Spleen (tissue), 11 donors: Measurements from ENCODE around the gene TEKT2. TPM values are rescaled to one million over a fixed set of nuclear protein-coding genes. Genes with fewer than 3 reads are reported as not detected.

Source experiments
- DNase-seq: peaks from one replicate; pipeline ENCODE4 v3.0.0-alpha.2; 2020
- H3K27ac ChIP-seq, 8 donors: fragments of 200-600 bp; sonication (generic) in 7 of 8; 1 replicate in 4 of 8; 2 replicates in 4 of 8; pipeline versions ENCODE4 v1.5.0 to v1.8.0; 2016 to 2021; ENCODE audit warnings: inconsistent platforms in 4 of 8, mild to moderate bottlenecking in 4 of 8, moderate library complexity in 1 of 8
- H3K27me3 ChIP-seq, 7 donors: fragments of 200-600 bp; sonication (generic) in 6 of 7; replicated peaks in 1 of 7; 1 replicate in 4 of 7; 2 replicates in 3 of 7; pipeline versions ENCODE4 v1.5.0 to v1.8.0; 2016 to 2021; ENCODE audit warnings: inconsistent platforms in 3 of 7, mild to moderate bottlenecking in 1 of 7
- H3K36me3 ChIP-seq, 6 donors: fragments of 200-600 bp; sonication (generic) in 5 of 6; 1 replicate in 4 of 6; 2 replicates in 2 of 6; pipeline versions ENCODE4 v1.5.0 to v1.8.0; 2016 to 2021; ENCODE audit warnings: inconsistent platforms in 2 of 6
- H3K4me1 ChIP-seq, 6 donors: fragments of 200-600 bp; sonication (generic) in 5 of 6; 1 replicate in 3 of 6; 2 replicates in 3 of 6; pipeline versions ENCODE4 v1.5.0 to v1.8.0; 2016 to 2021; ENCODE audit warnings: inconsistent platforms in 3 of 6
- H3K4me3 ChIP-seq, 8 donors: fragments of 200-600 bp; sonication (generic) in 7 of 8; 1 replicate in 4 of 8; 2 replicates in 4 of 8; pipeline versions ENCODE4 v1.5.0 to v1.8.0; 2016 to 2021; ENCODE audit warnings: inconsistent platforms in 4 of 8, mild to moderate bottlenecking in 4 of 8, moderate library complexity in 2 of 8
- H3K9me3 ChIP-seq, 8 donors: fragments of 200-600 bp; sonication (generic) in 7 of 8; 1 replicate in 4 of 8; 2 replicates in 4 of 8; pipeline versions ENCODE4 v1.5.0 to v1.8.0; 2016 to 2021; ENCODE audit warnings: inconsistent platforms in 4 of 8
- CTCF ChIP-seq, 11 experiments: fragments of 200-600 bp in 7 of 11; fragments of 450-650 bp in 4 of 11; sonication (generic) in 4 of 11; IDR thresholded peaks in 8 of 11; conservative IDR thresholded peaks in 3 of 11; 1 replicate in 7 of 11; 2 replicates in 4 of 11; pipeline versions ENCODE4 v1.4.0 to v1.8.0; 2016 to 2021; ENCODE audit warnings: antibody characterized with exemption in 11 of 11, inconsistent platforms in 4 of 11, mild to moderate bottlenecking in 1 of 11
- POLR2A ChIP-seq, 3 donors: fragments of 450-650 bp; IDR thresholded peaks; one replicate each; pipeline ENCODE4 v1.5.1; 2017; ENCODE audit warnings: antibody characterized with exemption in 3 of 3, mild to moderate bottlenecking in 1 of 3
- POLR2AphosphoS5 ChIP-seq, 3 donors: sonication (generic); formaldehyde crosslinking; IDR thresholded peaks; one replicate each; pipeline ENCODE4 v1.5.1; 2017; ENCODE audit warnings: antibody characterized with exemption in 3 of 3
- WGBS, 5 donors: extraction: QIAGEN DNeasy Blood & Tissue Kit in 3 of 5; methylation state at CpG; one replicate each; pipeline versions ENCODE4 v1.1.5 to v1.1.7; 2013 to 2018; 5-methylcytosine and 5-hydroxymethylcytosine counted together
- intact Hi-C: fragments of 100-400 bp; cut with DNase I; formaldehyde crosslinking; loops from one replicate; pipeline ENCODE4 v1.15.0; 2023; ENCODE audit warnings: low total_unique reads
- polyA plus RNA-seq, 3 donors: library from polyadenylated mRNA; stranded (reverse); fragments of 200-250 nt; gene quantifications; one replicate each; pipeline ENCODE4 v1.2.1, GENCODE V29; 2013
- total RNA-seq, 7 donors: library from RNA; depleted of rRNA in 3 of 7; stranded (reverse); fragments of >200 nt in 3 of 7; fragmentation: NEBNext Ultra II Directional in 4 of 7; extraction: Animal tissue kit (Norgen Biotek cat#: 25700) in 4 of 7; gene quantifications; one replicate each; pipeline versions ENCODE4 v1.1.0 to v1.2.1, GENCODE V29; 2016 to 2021
- donor health status: healthy with polysubstance abuse.
- donor health status: DM: no; HTN: no; CAD: no; lungs with moderate emphysema.
- donor health status: DM: no; HTN: no; CAD: no.
- donor health status: Bipolar disorder and iron deficiency.
- donor health status: healthy.
- donor health status: DM: no; HTN: no; CAD: no.
- donor health status: DM: yes; HTN: yes; CAD: no.

The TEKT2 gene
- total and polyA plus RNA-seq, 10 donors = 0.33 TPM; not detected in 9

GRCh38 chr1:36083219-36083618 is 675 bp upstream of the TEKT2 start:
- H3K9me3 ChIP-seq = no peaks in the 10 kb centered on the region
- no peaks in the 10 kb centered on the region for H3K36me3 ChIP-seq
- peaks cover 0 to 49% (median 17%) of the 10 kb centered on the region in 7 donors for H3K27me3 ChIP-seq
- intact Hi-C loops = no loop called here
- WGBS, 5 donors = 87 to 95% (median 90%) methylated on average over 13 of the region's 13 CpGs
- no peak overlapping the region for H3K27ac ChIP-seq
- peak; percentile 29 for DNase-seq
- H3K4me3 ChIP-seq = no peak overlapping the region
- TF ChIP-seq CTCF (IDR thresholded peaks at IDR 0.05 in 8 of 11, conservative IDR thresholded peaks at IDR 0.05 in 3 of 11) (no peak), POLR2A (IDR thresholded peaks at IDR 0.05) (no peak), POLR2AphosphoS5 (IDR thresholded peaks at IDR 0.05) (no peak)
- H3K4me1 ChIP-seq = peaks cover 0 to 20% (median 15%) of the 10 kb centered on the region in 6 donors

GRCh38 chr1:36084497-36085115 is 712 bp downstream of the TEKT2 start:
- TF ChIP-seq POLR2AphosphoS5 (IDR thresholded peaks at IDR 0.05) (no peak), CTCF (IDR thresholded peaks at IDR 0.05 in 8 of 11, conservative IDR thresholded peaks at IDR 0.05 in 3 of 11) (no peak), POLR2A (IDR thresholded peaks at IDR 0.05) (no peak)
- peaks cover 3 to 30% (median 25%) of the 10 kb centered on the region in 6 donors for H3K4me1 ChIP-seq
- H3K27me3 ChIP-seq = peaks cover 0 to 49% (median 17%) of the 10 kb centered on the region in 7 donors
- intact Hi-C loops = no loop called here
- peak overlapping the region in 6 of 8 donors; percentile 11 to 63 (median 37) for H3K4me3 ChIP-seq
- DNase-seq = peak; percentile 61
- 61 to 73% (median 64%) methylated on average over 14 to 19 of the region's 19 CpGs for WGBS, 5 donors
- H3K27ac ChIP-seq = no peak overlapping the region
- no peaks in the 10 kb centered on the region for H3K9me3 ChIP-seq
- H3K36me3 ChIP-seq = no peaks in the 10 kb centered on the region

- Histone ChIP-seq H3K9me3 (no peaks in the 10 kb centered on the region), H3K27ac (no peak overlapping the region), H3K27me3 (peaks cover 0 to 49% (median 17%) of the 10 kb centered on the region in 7 donors), H3K36me3 (no peaks in the 10 kb centered on the region), H3K4me1 (peaks cover 8 to 35% (median 30%) of the 10 kb centered on the region in 6 donors), H3K4me3 (no peak overlapping the region)
- peak; percentile 51 for DNase-seq
- 88 to 94% (median 93%) methylated on average over 9 of the region's 9 CpGs for WGBS, 5 donors
- intact Hi-C loops = no loop called here
- TF ChIP-seq POLR2AphosphoS5 (IDR thresholded peaks at IDR 0.05) (no peak), POLR2A (IDR thresholded peaks at IDR 0.05) (no peak), CTCF (IDR thresholded peaks at IDR 0.05 in 8 of 11, conservative IDR thresholded peaks at IDR 0.05 in 3 of 11) (no peak)
These were observed 1.2 kb downstream of the TEKT2 start for GRCh38 chr1:36085126-36085525.

- DNase-seq = peak; percentile 54
- Histone ChIP-seq H3K9me3 (no peaks in the 10 kb centered on the region), H3K4me1 (peaks cover 15 to 43% (median 36%) of the 10 kb centered on the region in 6 donors), H3K27me3 (peaks cover 0 to 49% (median 17%) of the 10 kb centered on the region in 7 donors), H3K4me3 (no peak overlapping the region), H3K27ac (no peak overlapping the region), H3K36me3 (peaks cover 0 to 6% (median 1%) of the 10 kb centered on the region in 6 donors)
- no peak for TF ChIP-seq CTCF (IDR thresholded peaks at IDR 0.05 in 8 of 11, conservative IDR thresholded peaks at IDR 0.05 in 3 of 11)
- no peak for TF ChIP-seq POLR2A (IDR thresholded peaks at IDR 0.05)
- no peak for TF ChIP-seq POLR2AphosphoS5 (IDR thresholded peaks at IDR 0.05)
- WGBS, 5 donors = 90 to 95% (median 92%) methylated on average over 29 of the region's 29 CpGs
- intact Hi-C loops = no loop called here
These were observed 2.0 kb downstream of the TEKT2 start for GRCh38 chr1:36085686-36086526.
